ENCODE data around the gene NME7.
A peak's percentile ranks its signal among the peaks of the same experiment; 100 is the strongest.

The NME7 gene

DNA sequence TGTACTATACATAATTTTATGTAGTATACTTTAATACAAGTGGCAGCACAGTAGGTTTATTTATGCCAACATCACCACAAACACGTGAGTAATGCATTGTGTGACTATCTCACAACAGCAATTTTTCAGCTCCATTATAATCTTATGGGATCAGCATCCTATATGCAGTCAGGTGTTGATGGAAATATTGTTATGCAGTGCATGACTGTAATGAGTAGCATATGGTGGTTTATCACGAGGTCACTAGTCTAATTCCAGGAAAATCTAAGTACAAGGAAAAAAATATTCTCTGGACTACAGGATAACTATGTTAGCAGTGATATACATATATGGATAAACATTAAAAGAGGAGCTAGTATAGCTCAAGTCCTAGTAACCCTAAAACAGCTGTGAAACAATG, 192.1 kb downstream of the NME7 start:
- H3K4me3 ChIP-seq (ENCODE audit: low read length) = no peak overlapping the region
- TF ChIP-seq, protein P1, sequence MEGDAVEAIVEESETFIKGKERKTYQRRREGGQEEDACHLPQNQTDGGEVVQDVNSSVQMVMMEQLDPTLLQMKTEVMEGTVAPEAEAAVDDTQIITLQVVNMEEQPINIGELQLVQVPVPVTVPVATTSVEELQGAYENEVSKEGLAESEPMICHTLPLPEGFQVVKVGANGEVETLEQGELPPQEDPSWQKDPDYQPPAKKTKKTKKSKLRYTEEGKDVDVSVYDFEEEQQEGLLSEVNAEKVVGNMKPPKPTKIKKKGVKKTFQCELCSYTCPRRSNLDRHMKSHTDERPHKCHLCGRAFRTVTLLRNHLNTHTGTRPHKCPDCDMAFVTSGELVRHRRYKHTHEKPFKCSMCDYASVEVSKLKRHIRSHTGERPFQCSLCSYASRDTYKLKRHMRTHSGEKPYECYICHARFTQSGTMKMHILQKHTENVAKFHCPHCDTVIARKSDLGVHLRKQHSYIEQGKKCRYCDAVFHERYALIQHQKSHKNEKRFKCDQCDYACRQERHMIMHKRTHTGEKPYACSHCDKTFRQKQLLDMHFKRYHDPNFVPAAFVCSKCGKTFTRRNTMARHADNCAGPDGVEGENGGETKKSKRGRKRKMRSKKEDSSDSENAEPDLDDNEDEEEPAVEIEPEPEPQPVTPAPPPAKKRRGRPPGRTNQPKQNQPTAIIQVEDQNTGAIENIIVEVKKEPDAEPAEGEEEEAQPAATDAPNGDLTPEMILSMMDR (IDR thresholded peaks at IDR 0.05; ENCODE audit: insufficient read depth, low read depth, low read length, missing control alignments) = no peak
- no peak for DNase-seq (ENCODE audit: low read depth)

DNA sequence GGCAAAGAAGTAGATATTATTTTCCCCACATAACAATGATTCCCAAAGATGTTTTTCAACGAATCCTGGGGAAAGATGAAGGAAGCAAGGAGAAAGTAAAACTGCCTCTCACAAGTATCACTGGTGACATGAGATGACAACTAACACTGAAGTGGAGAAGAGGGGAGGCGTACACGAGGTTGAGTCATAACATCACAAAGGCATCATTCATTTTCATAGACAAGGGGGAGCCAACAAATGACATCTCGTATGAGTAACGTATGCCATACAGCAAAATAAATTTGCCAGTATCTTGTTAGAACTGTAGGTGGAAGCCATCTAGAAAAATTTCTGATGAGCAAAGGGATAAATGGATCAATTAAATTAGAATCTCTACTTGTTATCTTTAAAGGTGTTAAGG, 204.5 kb downstream of the NME7 start:
- TF ChIP-seq, protein P1 (IDR thresholded peaks at IDR 0.05; ENCODE audit: insufficient read depth, low read depth, low read length, missing control alignments) = no peak
- H3K4me3 ChIP-seq (ENCODE audit: low read length) = no peak overlapping the region
- DNase-seq (ENCODE audit: low read depth) = peak; percentile 52

DNA sequence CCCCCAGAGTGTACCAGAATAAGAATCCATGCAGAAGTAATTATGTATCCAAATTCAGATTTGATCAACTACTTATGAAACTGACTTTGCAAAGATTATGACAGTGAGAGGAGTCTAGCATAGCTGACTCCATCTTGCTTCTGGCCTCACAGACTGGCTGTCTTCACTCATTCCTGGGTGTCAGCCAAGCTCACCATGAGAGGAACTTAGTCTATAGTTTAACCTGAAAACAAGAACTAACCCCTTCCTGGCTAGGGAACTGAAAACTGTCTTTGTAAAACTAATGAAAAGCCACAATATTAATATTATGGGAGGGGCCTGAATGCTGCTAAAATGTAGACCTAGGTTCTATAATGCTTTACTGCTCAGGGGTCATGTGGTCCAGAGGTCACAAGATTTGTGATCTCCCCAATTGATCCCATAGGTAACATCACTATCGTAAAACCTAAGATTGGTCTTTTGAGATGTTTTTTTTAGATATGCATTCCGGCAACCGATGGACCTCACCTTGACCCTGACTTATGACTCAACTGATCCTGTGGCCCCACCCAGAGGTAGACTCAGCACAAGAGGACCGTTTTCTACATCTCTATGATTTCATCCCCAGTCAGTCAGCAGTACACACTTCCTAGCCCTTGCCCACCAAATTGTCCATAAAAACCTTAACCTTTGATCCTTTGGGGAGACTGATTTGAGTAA, 206.0 kb downstream of the NME7 start:
- TF ChIP-seq, protein P1 (IDR thresholded peaks at IDR 0.05; ENCODE audit: insufficient read depth, low read depth, low read length, missing control alignments) = no peak
- H3K4me3 ChIP-seq (ENCODE audit: low read length) = no peak overlapping the region
- peak; percentile 22 for DNase-seq (ENCODE audit: low read depth)

- TF ChIP-seq, protein P1 (IDR thresholded peaks at IDR 0.05; ENCODE audit: insufficient read depth, low read depth, low read length, missing control alignments) = no peak
- peak; percentile 47 for DNase-seq (ENCODE audit: low read depth)
These were observed 206.6 kb downstream of the NME7 start for GRCh38 chr1:169160845-169161495.

GRCh38 chr1:169156580-169156979, 211.0 kb downstream of the NME7 start:
- TF ChIP-seq, protein P1 (IDR thresholded peaks at IDR 0.05; ENCODE audit: insufficient read depth, low read depth, low read length, missing control alignments) = no peak
- DNase-seq (ENCODE audit: low read depth) = no peak
- no peak overlapping the region for H3K4me3 ChIP-seq (ENCODE audit: low read length)

More at GRCh38 chr1:169160845-169161495, 206.6 kb downstream of the NME7 start:
- no peak overlapping the region for H3K4me3 ChIP-seq (ENCODE audit: low read length)

DNA sequence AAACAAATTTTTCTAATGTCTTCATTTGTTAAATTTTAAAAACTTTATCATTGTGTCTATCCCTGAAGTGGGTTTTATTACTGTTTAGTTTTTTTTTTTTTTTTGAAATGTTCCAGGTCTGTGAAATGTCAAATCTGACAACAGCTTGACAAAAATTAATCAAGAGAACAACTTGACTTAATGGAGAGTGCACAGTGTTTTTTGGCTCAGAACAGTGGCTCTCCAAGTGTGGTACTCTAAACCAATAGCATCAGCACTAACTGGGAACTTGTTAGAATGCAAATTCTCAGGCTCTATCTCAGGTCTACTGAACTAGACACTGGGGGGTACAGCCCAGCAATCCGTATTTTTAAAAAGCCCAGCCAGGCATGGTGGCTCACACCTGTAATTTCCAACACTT, 211.9 kb downstream of the NME7 start:
- no peak for DNase-seq (ENCODE audit: low read depth)
- TF ChIP-seq, protein P1 (IDR thresholded peaks at IDR 0.05; ENCODE audit: insufficient read depth, low read depth, low read length, missing control alignments) = no peak
- H3K4me3 ChIP-seq (ENCODE audit: low read length) = no peak overlapping the region

Data from epithelial cell of esophagus (primary cell).